K562 (cell line): Measurements from ENCODE around the gene DNAAF1. TPM values are rescaled to one million over a fixed set of nuclear protein-coding genes. Genes with fewer than 3 reads are reported as not detected.

Experiments used
- ATAC-seq: fragments of 200-7000 bp; cut with Tn5 transposase; 3 replicates; pipeline ENCODE4 v1.9.1; 2020; ENCODE audit warnings: moderate library complexity
- BruUV-seq: library from RNA; stranded (reverse); fragments of 400-500 nt; replicated peaks from 2 replicates; lab custom pipeline; 2021; lab: Mats Ljungman, UMichigan
- CTCF ChIA-PET: fragments of 300-600 bp; formaldehyde crosslinking; extraction: SDS; loops from one replicate; lab custom pipeline; 2021; ENCODE audit warnings: low intra/inter-chr PET ratio; lab: Yijun Ruan, JAX
- POLR2A ChIA-PET: fragments of 300-600, 350-650 bp; sonication (Branson Sonifier 250); formaldehyde crosslinking; extraction: SDS; loops from one replicate; lab custom pipeline; 2021; ENCODE audit warnings: antibody characterized with exemption, inconsistent platforms; lab: Yijun Ruan, JAX
- DNase-seq, 4 experiments: peaks; one replicate each; pipeline versions ENCODE4 v3.0.0 to v3.0.0-alpha.2; 2011 to 2018; ENCODE audit warnings: low spot score in 3 of 4, mixed read lengths in 3 of 4; ENCODE audit errors: extremely low read depth in 1 of 4
- FAIRE-seq: peaks from 2 replicates; lab custom pipeline; 2011; peaks lifted over from hg19 to GRCh38; lab: Jason Lieb, UNC
- H2AFZ ChIP-seq: 2 replicates; pipeline ENCODE4 v1.6.0; 2011; ENCODE audit warnings: low read depth, low read length, control low read depth, inconsistent platforms
- H3K27ac ChIP-seq: fragments of 200-600 bp; 3 replicates; pipeline ENCODE4 v1.8.0; 2011; ENCODE audit warnings: low read depth, mild to moderate bottlenecking, control low read depth, inconsistent platforms, low read length, moderate library complexity, mixed read lengths; ENCODE audit errors: extremely low read depth
- H3K27me3 ChIP-seq, 2 experiments: fragments of 300-600 bp in 1 of 2; 2 replicates in 1 of 2; 3 replicates in 1 of 2; pipeline versions ENCODE4 v1.6.0 to v1.8.0; 2011; ENCODE audit warnings: inconsistent platforms in 2 of 2, low read length in 2 of 2, mild to moderate bottlenecking in 1 of 2, mixed read lengths in 1 of 2, moderate library complexity in 1 of 2; ENCODE audit not compliant: control insufficient read depth in 2 of 2, insufficient read depth in 2 of 2
- H3K36me3 ChIP-seq: fragments of 300-600 bp; 3 replicates; pipeline ENCODE4 v1.8.0; 2011; ENCODE audit warnings: mild to moderate bottlenecking, low read length, inconsistent platforms; ENCODE audit not compliant: control insufficient read depth, insufficient read depth
- H3K4me1 ChIP-seq, 2 experiments: fragments of 200-600 bp in 1 of 2; replicated peaks in 1 of 2; 2 replicates in 1 of 2; 3 replicates in 1 of 2; pipeline versions ENCODE4 v1.5.1 to v1.8.0; 2011; ENCODE audit warnings: inconsistent platforms in 2 of 2, low read length in 2 of 2, mild to moderate bottlenecking in 1 of 2, mixed read lengths in 1 of 2, moderate library complexity in 1 of 2; ENCODE audit not compliant: control insufficient read depth in 2 of 2, insufficient read depth in 2 of 2
- H3K4me2 ChIP-seq: 2 replicates; pipeline ENCODE4 v1.6.1; 2011; ENCODE audit warnings: low read length, control low read depth, inconsistent platforms, mixed read lengths; ENCODE audit not compliant: insufficient read depth
- H3K4me3 ChIP-seq: fragments of 200-600 bp; sonication (generic), shearing (Covaris generic); 2 replicates; pipeline ENCODE4 v1.5.1; 2016; ENCODE audit warnings: control low read depth, inconsistent platforms
- H3K79me2 ChIP-seq: fragments of 200-600 bp; 3 replicates; pipeline ENCODE4 v1.8.0; 2011; ENCODE audit warnings: low read length, inconsistent platforms; ENCODE audit not compliant: control insufficient read depth, insufficient read depth
- H3K9ac ChIP-seq, 2 experiments: 2 replicates each; pipeline versions ENCODE4 v1.6.0 to v1.6.1; 2011; ENCODE audit warnings: low read depth in 2 of 2, low read length in 2 of 2, control low read depth in 1 of 2, inconsistent platforms in 1 of 2, mild to moderate bottlenecking in 1 of 2, mixed read lengths in 1 of 2; ENCODE audit not compliant: insufficient read depth in 1 of 2
- H3K9me1 ChIP-seq: one replicate; pipeline ENCODE4 v1.6.0; 2011; ENCODE audit warnings: inconsistent platforms, mild to moderate bottlenecking, low read length, moderate library complexity; ENCODE audit not compliant: control insufficient read depth, insufficient read depth
- H3K9me3 ChIP-seq: replicated peaks from 2 replicates; pipeline ENCODE4 v1.5.1; 2011; ENCODE audit warnings: low read depth, low read length, inconsistent platforms; ENCODE audit not compliant: control insufficient read depth, insufficient read depth
- H4K20me1 ChIP-seq: replicated peaks from 2 replicates; pipeline ENCODE4 v1.6.1; 2011; ENCODE audit warnings: low read length, inconsistent platforms, mixed read lengths; ENCODE audit not compliant: control insufficient read depth, insufficient read depth
- CTBP1 ChIP-seq: fragments of 450-650 bp; IDR thresholded peaks from 2 replicates; pipeline ENCODE4 v1.6.1; 2016; ENCODE audit warnings: borderline replicate concordance
- ZEB2 ChIP-seq: fragments of 450-650 bp; IDR thresholded peaks from 2 replicates; pipeline ENCODE4 v1.6.1; 2016
- ZNF444 ChIP-seq: fragments of 250-450 bp; sonication (Bioruptor Pico); IDR thresholded peaks from 2 replicates; pipeline ENCODE4 v1.4.0; 2020; ENCODE audit warnings: mild to moderate bottlenecking, moderate library complexity
- WGBS: fragments of 100-300 bp; shearing (Covaris generic); methylation state at CpG from one replicate; pipeline ENCODE4 v1.1.6; 2016; ENCODE audit warnings: low coverage, mixed read lengths; ENCODE audit not compliant: insufficient coverage; ENCODE audit errors: missing lambda C conversion rate; 5-methylcytosine and 5-hydroxymethylcytosine counted together
- in situ Hi-C: fragments of 300-500 bp; cut with MboI; formaldehyde crosslinking; loops from 4 replicates; pipeline ENCODE4 v1.15.0; 2018; ENCODE audit warnings: inconsistent platforms, mixed read lengths
- intact Hi-C: fragments of 100-400 bp; cut with micrococcal nuclease; formaldehyde crosslinking; loops from 2 replicates; pipeline ENCODE4 v1.14.2; 2022
- polyA plus RNA-seq, 8 experiments: library from polyadenylated mRNA; depleted of rRNA in 4 of 8; stranded (reverse) in 5 of 8; unstranded in 3 of 8; fragments of >200 nt; fragmentation: Nextera tagmentation in 2 of 8; fragmentation: Illumina TruSeq in 1 of 8; extraction: Ambion mirVana in 2 of 8; extraction: Trizol in 1 of 8; gene quantifications; 2 replicates each; pipeline versions ENCODE4 v1.2.1 to v1.2.3, GENCODE V29; 2011 to 2014; ENCODE audit warnings: inconsistent platforms in 1 of 8, missing spikeins in 1 of 8
- total RNA-seq, 7 experiments: library from RNA; depleted of rRNA in 6 of 7; stranded (reverse); fragments of >200 nt in 6 of 7; fragmentation: Illumina TruSeq in 2 of 7; extraction: Trizol in 2 of 7; gene quantifications; 2 replicates each; pipeline versions ENCODE4 v1.2.1 to v1.2.3, GENCODE V29; 2011 to 2021; ENCODE audit warnings: low replicate concordance in 1 of 7
- TF ChIP-seq, protein P1 (sequence below), 2 experiments: fragments of 450-650 bp in 1 of 2; sonication (generic) in 1 of 2; formaldehyde crosslinking in 1 of 2; IDR thresholded peaks in 1 of 2; conservative IDR thresholded peaks in 1 of 2; 2 replicates each; pipeline versions ENCODE4 v1.6.1 to v1.8.1; 2016 to 2023; ENCODE audit warnings: mild to moderate bottlenecking in 2 of 2, moderate library complexity in 2 of 2, inconsistent platforms in 1 of 2, missing genetic modification reagents in 1 of 2

The DNAAF1 gene
- total and polyA plus RNA-seq, 9 of the 15 experiments (the other 6 are each of a cell fraction or from before 2014, with no cell fraction given), result 0.01 TPM; not detected in 8

DNA sequence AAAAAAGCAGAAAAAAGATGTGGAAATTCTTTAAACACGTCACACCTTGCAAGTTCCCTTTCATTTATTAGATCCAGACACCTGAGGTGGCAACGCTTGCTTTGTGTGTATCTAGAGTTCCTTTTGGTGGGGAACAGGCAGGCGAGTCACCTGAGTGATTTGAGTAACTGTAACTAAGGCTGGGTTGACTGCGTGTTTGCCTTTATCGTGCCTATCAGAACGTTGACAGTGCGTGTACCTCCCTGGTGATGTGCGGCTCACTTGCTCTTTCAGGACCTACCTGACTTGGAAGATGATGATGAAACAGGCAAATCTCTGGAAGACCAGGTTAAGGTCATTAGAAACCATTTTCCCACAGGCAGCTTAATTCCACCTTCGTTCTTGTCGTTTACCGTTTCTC, 29.3 kb downstream of the DNAAF1 start:
- Histone ChIP-seq H3K4me3 (no peak overlapping the region), H4K20me1 (peaks cover 20% of the 10 kb centered on the region), H3K36me3 (peaks cover 18% of the 10 kb centered on the region; the same call in 1 of the 3 replicates), H2AFZ (no peak overlapping the region; the same call in 1 of the 2 replicates), H3K27me3 (peaks cover 11 to 35% of the 10 kb centered on the region in 2 experiments; a peak in 4 of 5 replicates), H3K27ac (no peak overlapping the region), H3K4me2 (no peak overlapping the region; the same call in 1 of the 2 replicates), H3K9me1 (no peaks in the 10 kb centered on the region), H3K9me3 (no peaks in the 10 kb centered on the region), H3K79me2 (no peaks in the 10 kb centered on the region), H3K4me1 (peaks cover 7 to 32% of the 10 kb centered on the region in 2 experiments; a peak in 3 of 5 replicates), H3K9ac (no peak overlapping the region)
- TF ChIP-seq ZEB2, result 0 out of 2 replicates have a peak, but pooled peaks have one; percentile 21
- TF ChIP-seq, protein P1, sequence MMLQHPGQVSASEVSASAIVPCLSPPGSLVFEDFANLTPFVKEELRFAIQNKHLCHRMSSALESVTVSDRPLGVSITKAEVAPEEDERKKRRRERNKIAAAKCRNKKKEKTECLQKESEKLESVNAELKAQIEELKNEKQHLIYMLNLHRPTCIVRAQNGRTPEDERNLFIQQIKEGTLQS (IDR thresholded peaks at IDR 0.05), result peak; percentile 54; the same call in 1 of the 2 replicates
- TF ChIP-seq, protein P1 (CRISPR knock-in tag; conservative IDR thresholded peaks at IDR 0.05), result no peak
- 0 out of 2 replicates have a peak, but pooled peaks have one; percentile 41 for TF ChIP-seq CTBP1
- TF ChIP-seq ZNF444 (CRISPR knock-in tag), result no peak
- in situ Hi-C loops (no loop called here), intact Hi-C loops (loop anchor here (2.0 kb wide), 1 partner anchor 34 kb away; no protein-coding TSS in a partner anchor)
- ChIA-PET CTCF (interaction anchor here (1.8 kb wide), 1 partner anchor 89 kb away, joined by 10 read pairs; no protein-coding TSS in a partner anchor), POLR2A (no interaction called here)
- DNase-seq, result no peak
- FAIRE-seq, result peak; percentile 49
- WGBS, result 2% methylated on average over 11 of the region's 11 CpGs
- no TSS peak for BruUV-seq
- ATAC-seq, result no peak
